ENCODE measurements around the gene OTOP2. TPM values are rescaled to one million over a fixed set of nuclear protein-coding genes. Genes with fewer than 3 reads are reported as not detected.
"Not testable (repeated sequence)": the region's sequence is repeated elsewhere in the genome, so short reads cannot be mapped to it uniquely, and the experiment has no call there.

The OTOP2 gene
- total RNA-seq, 1 experiment from 2014 or later, result 0.11 TPM

GRCh38 chr17:74981979-74982662 is 58.0 kb downstream of the OTOP2 start:
- Histone ChIP-seq H3K4me1 (ENCODE audit: insufficient read depth, low read length) (peaks cover 3% of the 10 kb centered on the region; the same call in 1 of the 2 replicates), H2BK120ac (ENCODE audit: low read depth, low read length, poor library complexity, severe bottlenecking) (no peak overlapping the region), H2BK15ac (ENCODE audit: low read depth, low read length) (no peak overlapping the region), H3K9me3 (ENCODE audit: control insufficient read depth, low read depth, low read length) (no peaks in the 10 kb centered on the region), H3K56ac (ENCODE audit: insufficient read length, low read depth, low read length) (no peak overlapping the region), H4K20me1 (ENCODE audit: control insufficient read depth, insufficient read depth, insufficient read length) (no peaks in the 10 kb centered on the region), H3K79me1 (ENCODE audit: insufficient read depth, low read depth, low read length, poor library complexity, severe bottlenecking) (no peaks in the 10 kb centered on the region), H3K23ac (ENCODE audit: insufficient read length, low read depth, low read length) (no peak overlapping the region), H4K91ac (ENCODE audit: insufficient read length, low read depth, low read length) (no peak overlapping the region), H3K4ac (ENCODE audit: low read depth, low read length) (no peak overlapping the region), H4K5ac (ENCODE audit: insufficient read length, low read depth, low read length) (no peak overlapping the region), H2AFZ (ENCODE audit: low read length) (no peak overlapping the region), H3T11ph (ENCODE audit: low read length) (no peak overlapping the region), H3K9ac (ENCODE audit: extremely low read depth, insufficient read length, low read length) (peak overlapping the region; percentile 84), H2BK12ac (ENCODE audit: insufficient read length, low read depth, low read length) (no peak overlapping the region), H3K14ac (ENCODE audit: insufficient read depth, low read length) (peak overlapping the region; percentile 90), H3K27ac (ENCODE audit: insufficient read length, low read depth, low read length) (no peak overlapping the region), H2BK20ac (ENCODE audit: low read depth, low read length, poor library complexity, severe bottlenecking) (no peak overlapping the region), H3K27me3 (ENCODE audit: insufficient read depth, low read length) (no peaks in the 10 kb centered on the region), H2BK5ac (ENCODE audit: insufficient read length, low read length) (no peak overlapping the region), H3K18ac (ENCODE audit: insufficient read length, low read depth, low read length) (peak overlapping the region; percentile 69), H3K4me2 (ENCODE audit: insufficient read depth, insufficient read length, low read length) (peak overlapping the region; percentile 88), H2AK5ac (ENCODE audit: insufficient read length, low read length) (no peak overlapping the region), H3K79me2 (ENCODE audit: insufficient read depth, low read length) (no peaks in the 10 kb centered on the region), H4K8ac (replicated peaks; ENCODE audit: insufficient read length, low read depth, low read length) (no peak overlapping the region), H3K23me2 (ENCODE audit: insufficient read length, low read depth, low read length, poor library complexity, severe bottlenecking) (peaks cover 10% of the 10 kb centered on the region)
- Mint-ChIP-seq H3K4me3 (peak overlapping the region; percentile 80 to 90), H3K27ac (peak overlapping the region in 2 of 3 experiments; percentile 93 to 97; a peak in 4 of 7 replicates), H3K4me1 (peaks cover 11 to 14% of the 10 kb centered on the region in 2 experiments), H3K36me3 (ENCODE audit: insufficient read depth in 1 of 3, low read depth in 3 of 3) (no peaks in the 10 kb centered on the region), H3K27me3 (ENCODE audit: low read depth) (peaks cover 23% of the 10 kb centered on the region), H3K9me3 (no peaks in the 10 kb centered on the region; a peak in 2 of 5 replicates)
- DNase-seq, result peak; percentile 96
- peak; percentile 24; the same call in 2 of the 3 replicates for TF ChIP-seq CTCF (conservative IDR thresholded peaks at IDR 0.05)
- no CpG with 5 or more reads among the region's 61 CpGs for WGBS (ENCODE audit: extremely low coverage, insufficient read length, low lambda C conversion rate)

- H3K4ac ChIP-seq (ENCODE audit: low read depth, low read length); H2AFZ ChIP-seq (ENCODE audit: low read length); DNase-seq; H3K27me3 ChIP-seq (ENCODE audit: insufficient read depth, low read length); H2BK12ac ChIP-seq (ENCODE audit: insufficient read length, low read depth, low read length); H2BK20ac ChIP-seq (ENCODE audit: low read depth, low read length, poor library complexity, severe bottlenecking); H3K79me1 ChIP-seq (ENCODE audit: insufficient read depth, low read depth, low read length, poor library complexity, severe bottlenecking); H2BK120ac ChIP-seq (ENCODE audit: low read depth, low read length, poor library complexity, severe bottlenecking); H2BK5ac ChIP-seq (ENCODE audit: insufficient read length, low read length); H4K91ac ChIP-seq (ENCODE audit: insufficient read length, low read depth, low read length); H3K79me2 ChIP-seq (ENCODE audit: insufficient read depth, low read length); H3K23me2 ChIP-seq (ENCODE audit: insufficient read length, low read depth, low read length, poor library complexity, severe bottlenecking); H4K5ac ChIP-seq (ENCODE audit: insufficient read length, low read depth, low read length); H2BK15ac ChIP-seq (ENCODE audit: low read depth, low read length); H3K23ac ChIP-seq (ENCODE audit: insufficient read length, low read depth, low read length); H3K36me3 Mint-ChIP-seq (ENCODE audit: insufficient read depth in 1 of 3, low read depth in 3 of 3); H4K8ac ChIP-seq (replicated peaks; ENCODE audit: insufficient read length, low read depth, low read length); H3K27ac ChIP-seq (ENCODE audit: insufficient read length, low read depth, low read length); H3K4me1 ChIP-seq (ENCODE audit: insufficient read depth, low read length); H3K9me3 Mint-ChIP-seq; H3T11ph ChIP-seq (ENCODE audit: low read length); H3K56ac ChIP-seq (ENCODE audit: insufficient read length, low read depth, low read length); H4K20me1 ChIP-seq (ENCODE audit: control insufficient read depth, insufficient read depth, insufficient read length); H2AK5ac ChIP-seq (ENCODE audit: insufficient read length, low read length); H3K9me3 ChIP-seq (ENCODE audit: control insufficient read depth, low read depth, low read length): not testable (repeated sequence)
- H3K18ac ChIP-seq (ENCODE audit: insufficient read length, low read depth, low read length), result peak overlapping the region; percentile 68
- no CpG with 5 or more reads among the region's 14 CpGs for WGBS (ENCODE audit: extremely low coverage, insufficient read length, low lambda C conversion rate)
- H3K4me1 Mint-ChIP-seq, result peaks cover 11 to 14% of the 10 kb centered on the region in 2 experiments
- peak overlapping the region; percentile 88 for H3K4me2 ChIP-seq (ENCODE audit: insufficient read depth, insufficient read length, low read length)
- peak overlapping the region; percentile 79 for H3K14ac ChIP-seq (ENCODE audit: insufficient read depth, low read length)
- H3K27ac Mint-ChIP-seq, result peak overlapping the region in 1 of 3 experiments; percentile 75; a peak in 3 of 7 replicates
- H3K27me3 Mint-ChIP-seq (ENCODE audit: low read depth), result peaks cover 18% of the 10 kb centered on the region
- peak overlapping the region; percentile 84 for H3K9ac ChIP-seq (ENCODE audit: extremely low read depth, insufficient read length, low read length)
- H3K4me3 Mint-ChIP-seq, result peak overlapping the region; percentile 80 to 90
Observed at GRCh38 chr17:74982663-74983313, 58.7 kb downstream of the OTOP2 start.

Data from H9 (cell line).